Activated CD4-positive, alpha-beta memory T cell treated with anti-CD3 and anti-CD28 coated beads, Interleukin-2, amount 10 ng/mL, durations not matched to agents 7 days and 5 days (primary cell): ENCODE measurements around the gene PLIN5. TPM values are rescaled to one million over a fixed set of nuclear protein-coding genes. Genes with fewer than 3 reads are reported as not detected.
"Not testable (repeated sequence)": the region's sequence is repeated elsewhere in the genome, so short reads cannot be mapped to it uniquely, and the experiment has no call there.

Source experiments
- CTCF ChIA-PET: fragments of 350-600 bp; sonication (Branson Sonifier 250); formaldehyde crosslinking; loops from one replicate; lab custom pipeline; 2021; ENCODE audit warnings: antibody characterized with exemption, inconsistent platforms; lab: Charles Lee
- POLR2A ChIA-PET: fragments of 350-600 bp; sonication (Branson Sonifier 250); formaldehyde crosslinking; loops from one replicate; lab custom pipeline; 2021; ENCODE audit warnings: antibody characterized with exemption; lab: Charles Lee
- DNase-seq: peaks from one replicate; pipeline ENCODE4 v3.0.0-alpha.2; 2020
- H3K27ac Mint-ChIP-seq: one replicate; pipeline ENCODE4 v1.8.0; 2021; ENCODE audit warnings: mild to moderate bottlenecking, mixed read lengths
- H3K27me3 Mint-ChIP-seq: one replicate; pipeline ENCODE4 v1.8.0; 2021; ENCODE audit warnings: mixed read lengths
- H3K36me3 Mint-ChIP-seq: one replicate; pipeline ENCODE4 v1.8.0; 2021; ENCODE audit warnings: low read depth, mixed read lengths
- H3K4me1 Mint-ChIP-seq: one replicate; pipeline ENCODE4 v1.8.0; 2021; ENCODE audit warnings: mixed read lengths
- H3K4me3 Mint-ChIP-seq: one replicate; pipeline ENCODE4 v1.8.0; 2021; ENCODE audit warnings: mild to moderate bottlenecking, mixed read lengths
- H3K9me3 Mint-ChIP-seq: one replicate; pipeline ENCODE4 v1.8.0; 2021; ENCODE audit warnings: mixed read lengths
- total RNA-seq, 2 experiments: library from RNA; stranded (reverse); gene quantifications; one replicate each; pipeline ENCODE4 v1.2.3, GENCODE V29; 2021

PLIN5 gene
- total RNA-seq, 2 experiments from 2014 or later, result not detected

DNA sequence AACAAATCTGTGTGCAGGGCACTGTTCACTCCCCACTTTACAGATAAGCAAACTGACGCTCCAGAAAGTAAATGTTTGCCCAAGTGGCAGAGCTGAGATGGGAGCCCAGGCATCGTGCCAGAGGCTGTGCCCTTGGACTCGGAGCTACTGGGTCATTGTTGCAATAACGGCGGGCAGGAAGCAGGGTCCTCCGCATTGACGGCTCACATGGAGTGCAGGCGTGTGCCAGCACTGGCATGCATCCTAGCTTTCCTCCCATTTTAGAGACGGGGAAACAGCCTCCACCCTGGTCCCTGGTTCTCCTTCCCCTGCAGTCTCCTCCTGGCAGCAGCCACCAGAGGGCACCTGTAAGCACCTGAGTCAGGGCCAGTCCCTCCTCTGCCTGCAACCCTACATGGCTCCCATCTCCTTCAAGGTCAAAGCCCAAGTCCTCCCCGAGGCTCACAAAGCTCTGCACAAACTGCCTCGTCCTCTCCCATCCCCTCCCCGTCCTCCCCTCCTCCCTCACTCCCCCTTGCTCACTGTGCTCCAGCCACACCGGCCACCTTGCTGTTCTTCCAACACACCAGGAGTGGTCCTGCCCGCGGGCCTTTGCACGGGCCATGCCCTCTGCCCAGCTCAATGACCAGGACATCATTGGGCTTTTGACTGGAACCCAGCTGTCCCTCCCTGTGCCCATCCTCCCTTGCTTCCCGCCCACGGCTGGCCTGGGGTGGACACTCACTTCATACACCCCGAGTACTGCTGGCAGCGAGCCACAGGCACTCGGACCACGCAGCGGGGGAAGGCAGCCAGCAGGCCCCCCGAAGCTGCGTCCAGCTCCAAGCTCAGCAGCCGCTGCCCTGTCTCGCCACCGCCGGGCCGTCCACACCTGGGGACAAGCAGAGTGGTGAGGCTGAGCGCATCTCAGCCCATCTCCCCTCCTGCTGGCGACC is 12.5 kb upstream of the PLIN5 start:
- DNase-seq, result no peak

GRCh38 chr19:4543842-4544647 is 9.0 kb upstream of the PLIN5 start:
- ChIA-PET POLR2A (no interaction called here), CTCF (no interaction called here)
- Mint-ChIP-seq H3K4me3 (no peak overlapping the region), H3K27ac (no peak overlapping the region), H3K9me3 (peaks cover 3% of the 10 kb centered on the region), H3K36me3 (no peaks in the 10 kb centered on the region), H3K4me1 (peaks cover 7% of the 10 kb centered on the region), H3K27me3 (no peaks in the 10 kb centered on the region)
- DNase-seq, result no peak

More for the DNA sequence above, 12.5 kb upstream of the PLIN5 start:
- Mint-ChIP-seq H3K36me3 (no peaks in the 10 kb centered on the region), H3K9me3 (no peaks in the 10 kb centered on the region), H3K27me3 (no peaks in the 10 kb centered on the region), H3K4me3 (no peak overlapping the region), H3K4me1 (peaks cover 1% of the 10 kb centered on the region), H3K27ac (no peak overlapping the region)
- CTCF ChIA-PET, result interaction anchor here (0.7 to 1.8 kb wide), 4 partner anchors 9 to 88 kb away, joined by 3 to 7 read pairs (median 3); no protein-coding TSS in a partner anchor
- POLR2A ChIA-PET, result no interaction called here

GRCh38 chr19:4542896-4543841 is 8.1 kb upstream of the PLIN5 start:
- Mint-ChIP-seq H3K9me3 (peaks cover 3% of the 10 kb centered on the region), H3K27ac (no peak overlapping the region), H3K4me1 (peaks cover 7% of the 10 kb centered on the region), H3K4me3 (no peak overlapping the region), H3K36me3 (no peaks in the 10 kb centered on the region), H3K27me3 (no peaks in the 10 kb centered on the region)
- ChIA-PET CTCF (no interaction called here), POLR2A (no interaction called here)
- DNase-seq, result no peak

DNA sequence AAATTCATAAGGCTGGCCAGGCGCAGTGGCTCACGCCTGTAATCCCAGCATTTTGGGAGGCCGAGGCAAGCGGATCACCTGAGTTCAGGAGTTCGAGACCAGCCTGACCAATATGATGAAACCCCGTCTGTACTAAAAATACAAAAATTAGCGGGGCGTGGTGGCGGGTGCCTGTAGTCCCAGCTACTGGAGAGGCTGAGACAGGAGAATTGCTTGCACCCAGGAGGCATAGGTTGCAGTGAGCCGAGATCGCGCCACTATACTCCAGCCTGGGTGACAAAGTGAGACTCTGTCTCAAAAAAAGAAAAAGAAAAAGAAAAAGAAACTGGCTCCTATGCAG is 6.8 kb upstream of the PLIN5 start:
- H3K27ac Mint-ChIP-seq, H3K9me3 Mint-ChIP-seq, H3K36me3 Mint-ChIP-seq, CTCF ChIA-PET, H3K4me1 Mint-ChIP-seq, POLR2A ChIA-PET, H3K4me3 Mint-ChIP-seq, H3K27me3 Mint-ChIP-seq, DNase-seq: not testable (repeated sequence)

DNA sequence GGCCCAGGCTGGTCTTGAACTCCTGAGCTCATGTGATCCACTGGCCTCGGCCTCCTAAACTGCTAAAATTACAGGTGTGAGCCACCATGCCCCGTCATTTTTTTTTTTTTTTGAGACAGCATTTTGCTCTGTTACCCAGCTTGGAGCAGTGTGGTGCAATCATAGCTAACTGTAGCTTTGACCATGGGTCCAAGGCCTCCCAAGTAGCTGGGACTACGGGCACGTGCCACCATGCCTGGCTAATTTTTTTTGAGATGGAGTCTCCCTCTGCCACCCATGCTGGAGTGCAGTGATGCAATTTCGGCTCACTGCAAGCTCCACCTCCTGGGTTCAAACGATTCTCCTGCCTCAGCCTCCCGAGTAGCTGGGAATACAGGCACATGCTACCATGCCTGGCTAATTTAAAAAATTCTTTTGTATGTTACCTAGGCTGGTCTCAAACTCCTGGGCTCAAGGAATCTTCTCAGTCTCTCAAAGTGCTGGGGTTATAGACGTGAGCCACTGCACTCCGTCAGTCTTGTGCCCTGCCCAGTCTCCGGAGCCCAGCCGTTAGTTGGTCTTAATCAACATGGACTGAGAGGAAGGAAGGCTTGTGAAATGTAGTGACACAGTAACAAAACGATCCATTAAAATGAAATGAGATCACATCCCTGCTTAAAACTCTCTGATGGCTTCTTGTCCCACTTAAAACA is 6.2 kb upstream of the PLIN5 start:
- H3K36me3 Mint-ChIP-seq, result no peaks in the 10 kb centered on the region
- H3K27ac Mint-ChIP-seq, result no peak overlapping the region
- DNase-seq, result no peak
- CTCF ChIA-PET, result interaction anchor here (0.7 to 1.8 kb wide), 2 partner anchors 16 to 1869 kb away, joined by 3 to 6 read pairs; no protein-coding TSS in a partner anchor
- peaks cover 3% of the 10 kb centered on the region for H3K9me3 Mint-ChIP-seq
- H3K4me3 Mint-ChIP-seq, result no peak overlapping the region
- H3K4me1 Mint-ChIP-seq, result peaks cover 7% of the 10 kb centered on the region
- POLR2A ChIA-PET, result interaction anchor here (1.1 kb wide), 1 partner anchor 20 kb away, joined by 3 read pairs; no protein-coding TSS in a partner anchor
- H3K27me3 Mint-ChIP-seq, result no peaks in the 10 kb centered on the region

- Mint-ChIP-seq H3K27ac (no peak within 1 kb of the TSS), H3K9me3 (peaks cover 3% of the 10 kb centered on the region), H3K4me3 (no peak within 1 kb of the TSS), H3K27me3 (peaks cover 2% of the 10 kb centered on the region), H3K36me3 (no peaks in the 10 kb centered on the region), H3K4me1 (peaks cover 7% of the 10 kb centered on the region)
- DNase-seq, result no peak
- POLR2A ChIA-PET, result interaction anchor here (1.1 kb wide), 1 partner anchor 18 kb away, joined by 3 read pairs; no protein-coding TSS in a partner anchor
- CTCF ChIA-PET, result interaction anchor here (1.8 kb wide), 1 partner anchor 15 kb away, joined by 6 read pairs; no protein-coding TSS in a partner anchor
These were observed 4.9 kb upstream of the PLIN5 start, which contains the start of gene LRG1 for GRCh38 chr19:4539693-4540581. Gene LRG1 (minus strand): TSS chr19:4540036. CDS start chr19:4540013, 23 bp downstream.

DNA sequence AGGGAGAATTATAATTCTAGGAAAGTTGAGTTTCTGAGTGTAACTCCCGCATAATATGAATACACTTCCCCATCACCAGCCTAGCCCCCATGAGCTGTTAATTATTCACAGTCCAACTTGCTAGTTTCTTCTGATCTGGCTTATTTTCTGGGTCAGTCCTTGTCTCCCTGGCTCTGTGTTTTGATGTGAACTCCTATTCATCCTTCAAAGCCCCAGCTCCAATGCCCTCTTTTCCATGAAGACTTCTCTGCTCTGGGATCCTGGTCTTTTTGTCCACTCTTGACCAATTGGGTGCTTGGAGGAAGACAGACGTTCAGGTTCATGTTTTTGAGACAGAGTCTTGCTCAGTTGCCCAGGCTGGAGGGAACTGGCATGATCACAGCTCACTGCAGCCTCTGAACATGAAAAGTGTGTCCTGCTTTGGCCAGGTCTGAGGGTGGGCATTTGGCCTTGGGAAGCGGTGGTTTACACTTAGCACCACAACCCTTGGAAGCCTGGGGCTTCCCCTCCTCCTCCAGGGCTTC is 4.2 kb upstream of the PLIN5 start:
- DNase-seq, result no peak
- POLR2A ChIA-PET, result no interaction called here
- peaks cover 3% of the 10 kb centered on the region for H3K9me3 Mint-ChIP-seq
- no peaks in the 10 kb centered on the region for H3K36me3 Mint-ChIP-seq
- no peak overlapping the region for H3K4me3 Mint-ChIP-seq
- CTCF ChIA-PET, result interaction anchor here (1.3 kb wide), 1 partner anchor 14 kb away, joined by 5 read pairs; no protein-coding TSS in a partner anchor
- peaks cover 7% of the 10 kb centered on the region for H3K4me1 Mint-ChIP-seq
- peaks cover 5% of the 10 kb centered on the region for H3K27me3 Mint-ChIP-seq
- no peak overlapping the region for H3K27ac Mint-ChIP-seq

DNA sequence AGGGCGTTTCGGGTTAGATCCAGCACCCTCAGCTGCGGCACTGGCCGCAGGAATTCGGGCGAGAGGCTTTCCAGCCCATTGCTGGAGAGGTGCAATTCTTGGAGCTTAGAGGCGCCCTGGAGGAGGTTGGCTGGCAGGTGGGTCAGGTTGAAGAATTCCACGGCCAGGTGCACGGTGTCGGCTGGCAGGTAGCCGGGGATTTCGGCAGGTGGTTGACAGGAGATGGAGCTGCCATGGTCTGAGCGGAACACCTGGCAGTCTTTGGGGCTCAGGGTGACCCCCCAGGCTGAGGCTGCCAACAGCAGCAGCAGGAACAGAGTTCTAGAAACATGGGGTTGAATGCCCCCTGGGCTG is 3.6 kb upstream of the PLIN5 start:
- no peak overlapping the region for H3K4me3 Mint-ChIP-seq
- no peak overlapping the region for H3K27ac Mint-ChIP-seq
- ChIA-PET CTCF (interaction anchor here (0.6 to 1.3 kb wide), 2 partner anchors 14 to 351 kb away, joined by 3 to 5 read pairs; no protein-coding TSS in a partner anchor), POLR2A (no interaction called here)
- no peak for DNase-seq
- H3K4me1 Mint-ChIP-seq, result peaks cover 7% of the 10 kb centered on the region
- no peaks in the 10 kb centered on the region for H3K36me3 Mint-ChIP-seq
- peaks cover 3% of the 10 kb centered on the region for H3K9me3 Mint-ChIP-seq
- peaks cover 5% of the 10 kb centered on the region for H3K27me3 Mint-ChIP-seq

GRCh38 chr19:4537953-4538600 is 3.1 kb upstream of the PLIN5 start:
- peaks cover 9% of the 10 kb centered on the region for H3K27me3 Mint-ChIP-seq
- H3K9me3 Mint-ChIP-seq, result peaks cover 3% of the 10 kb centered on the region
- CTCF ChIA-PET, result interaction anchor here (0.6 to 1.3 kb wide), 2 partner anchors 13 to 350 kb away, joined by 3 to 5 read pairs; no protein-coding TSS in a partner anchor

DNA sequence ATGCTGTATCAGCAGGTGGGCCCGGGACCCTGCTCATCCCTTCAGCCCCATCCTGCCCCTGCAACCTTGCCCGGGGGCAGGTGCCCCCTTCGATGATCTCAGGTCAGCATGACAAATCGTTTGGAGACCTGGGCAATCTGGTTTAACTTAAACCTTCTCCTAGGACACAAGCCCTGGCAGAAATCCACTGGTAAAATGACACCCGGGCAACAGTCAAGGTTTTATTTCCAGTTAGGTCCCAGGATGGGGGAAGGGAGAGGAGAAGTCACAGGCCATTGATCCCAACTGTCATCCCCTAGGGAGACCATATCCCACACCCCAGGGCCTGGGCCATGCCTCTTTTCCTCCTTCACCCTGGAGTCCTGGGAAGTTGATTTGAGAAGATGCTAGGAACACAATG is 1.8 kb upstream of the PLIN5 start:
- DNase-seq, result no peak
- ChIA-PET CTCF (interaction anchor here (0.6 to 1.2 kb wide), 2 partner anchors 10 to 11 kb away, joined by 3 read pairs; no protein-coding TSS in a partner anchor), POLR2A (no interaction called here)
- peaks cover 6% of the 10 kb centered on the region for H3K4me1 Mint-ChIP-seq
- no peak overlapping the region for H3K27ac Mint-ChIP-seq
- H3K27me3 Mint-ChIP-seq, result peaks cover 9% of the 10 kb centered on the region
- H3K36me3 Mint-ChIP-seq, result no peaks in the 10 kb centered on the region
- no peak overlapping the region for H3K4me3 Mint-ChIP-seq
- H3K9me3 Mint-ChIP-seq, result peaks cover 3% of the 10 kb centered on the region

More at GRCh38 chr19:4537953-4538600, 3.1 kb upstream of the PLIN5 start:
- no peak overlapping the region for H3K4me3 Mint-ChIP-seq
- H3K4me1 Mint-ChIP-seq, result peaks cover 6% of the 10 kb centered on the region
- no peak for DNase-seq
- no peak overlapping the region for H3K27ac Mint-ChIP-seq
- POLR2A ChIA-PET, result no interaction called here
- H3K36me3 Mint-ChIP-seq, result no peaks in the 10 kb centered on the region
